Activated effector memory CD4-positive, alpha-beta T cell treated with anti-CD3 and anti-CD28 coated beads, Interleukin-2, amount 50 U/mL, for 16 hours (primary cell): ENCODE measurements around the gene TRIM69.

Source experiments
- DNase-seq: peaks from one replicate; pipeline ENCODE4 v3.0.0-alpha.2; 2020

TRIM69 gene

GRCh38 chr15:44811337-44811736, 75.0 kb downstream of the TRIM69 start:
- no peak for DNase-seq

DNA sequence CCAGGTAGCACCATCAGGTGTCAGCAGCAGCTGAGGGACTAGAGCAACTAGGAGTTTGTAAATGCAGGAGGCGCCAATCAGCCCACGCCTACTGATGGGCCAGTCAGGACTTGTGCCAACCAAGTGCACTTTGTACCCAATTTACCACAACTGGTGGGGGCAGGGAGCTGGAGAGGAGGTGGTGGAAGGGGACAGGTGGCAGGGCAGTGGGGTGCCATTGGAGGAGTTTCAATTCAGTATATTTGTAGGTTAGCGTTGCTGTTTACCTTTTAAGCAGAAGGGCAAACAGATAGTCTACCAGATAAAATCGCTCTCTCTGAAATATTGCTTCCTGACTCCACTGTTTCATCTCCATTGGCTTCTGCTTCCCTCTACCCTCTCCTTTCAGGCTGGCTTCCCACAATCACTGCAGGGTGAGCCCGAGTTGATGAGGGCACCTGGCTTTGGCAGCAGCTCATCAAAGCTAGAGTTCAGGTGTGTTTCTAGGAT, 75.7 kb downstream of the TRIM69 start:
- DNase-seq, result no peak

- no peak for DNase-seq
Observed at GRCh38 chr15:44813231-44813630, 76.9 kb downstream of the TRIM69 start.
